Activated naive CD4-positive, alpha-beta T cell treated with anti-CD3 and anti-CD28 coated beads for 36 hours (primary cell): Measurements from ENCODE around the gene GRM3. TPM values are rescaled to one million over a fixed set of nuclear protein-coding genes. Genes with fewer than 3 reads are reported as not detected.

Experiments
- CTCF ChIA-PET: fragments of 350-600 bp; sonication (Branson Sonifier 250); formaldehyde crosslinking; loops from one replicate; lab custom pipeline; 2021; ENCODE audit warnings: antibody characterized with exemption; lab: Charles Lee
- DNase-seq: peaks from one replicate; pipeline ENCODE4 v3.0.0-alpha.2; 2020
- H3K27ac Mint-ChIP-seq: one replicate; pipeline ENCODE4 v1.8.0; 2021; ENCODE audit warnings: mild to moderate bottlenecking, mixed read lengths
- H3K27me3 Mint-ChIP-seq: one replicate; pipeline ENCODE4 v1.8.0; 2021; ENCODE audit warnings: low read depth, mixed read lengths
- H3K36me3 Mint-ChIP-seq: one replicate; pipeline ENCODE4 v1.8.0; 2021; ENCODE audit warnings: low read depth, mixed read lengths
- H3K4me1 Mint-ChIP-seq: one replicate; pipeline ENCODE4 v1.8.0; 2021; ENCODE audit warnings: low read depth, mixed read lengths
- H3K4me3 Mint-ChIP-seq: one replicate; pipeline ENCODE4 v1.8.0; 2021; ENCODE audit warnings: mild to moderate bottlenecking, moderate library complexity, mixed read lengths
- H3K9me3 Mint-ChIP-seq: one replicate; pipeline ENCODE4 v1.8.0; 2021; ENCODE audit warnings: mixed read lengths
- intact Hi-C: fragments of 100-400 bp; cut with micrococcal nuclease; formaldehyde crosslinking; loops from one replicate; pipeline ENCODE4 v1.15.1; 2023
- total RNA-seq, 2 experiments: library from RNA; stranded (reverse); gene quantifications; one replicate each; pipeline ENCODE4 v1.2.3, GENCODE V29; 2021

GRM3 gene
- total RNA-seq, 2 experiments from 2014 or later: not detected

- CTCF ChIA-PET: no interaction called here
- Mint-ChIP-seq H3K4me1 (no peaks in the 10 kb centered on the region), H3K4me3 (no peak overlapping the region), H3K27me3 (no peaks in the 10 kb centered on the region), H3K9me3 (no peaks in the 10 kb centered on the region), H3K36me3 (no peaks in the 10 kb centered on the region), H3K27ac (no peak overlapping the region)
- intact Hi-C loops: no loop called here
- no peak for DNase-seq
Measured at GRCh38 chr7:86773309-86773708, 129.6 kb downstream of the GRM3 start.

DNA sequence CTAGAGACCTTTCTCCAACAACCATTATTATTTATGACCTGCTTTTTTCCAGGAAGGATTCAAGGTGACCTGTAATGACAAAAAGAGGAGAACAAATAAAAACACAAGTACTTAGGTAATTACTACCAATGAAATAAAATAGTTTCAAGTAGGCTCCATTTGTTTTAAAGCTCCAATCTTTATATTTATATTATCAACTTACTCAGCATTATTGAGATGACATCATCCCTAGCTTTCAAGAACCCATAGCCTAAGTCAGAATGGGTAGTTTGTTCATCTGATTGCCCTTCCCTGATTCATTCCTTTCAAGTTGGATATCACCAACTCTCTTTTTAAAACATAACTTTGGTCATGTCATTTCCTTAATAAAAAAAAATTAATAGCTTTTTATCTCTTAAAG, 131.5 kb downstream of the GRM3 start:
- Mint-ChIP-seq H3K4me3 (no peak overlapping the region), H3K9me3 (no peaks in the 10 kb centered on the region), H3K27ac (no peak overlapping the region), H3K27me3 (no peaks in the 10 kb centered on the region), H3K4me1 (no peaks in the 10 kb centered on the region), H3K36me3 (no peaks in the 10 kb centered on the region)
- intact Hi-C loops: no loop called here
- CTCF ChIA-PET: no interaction called here
- no peak for DNase-seq

GRCh38 chr7:86776136-86776535, 132.4 kb downstream of the GRM3 start:
- CTCF ChIA-PET: interaction anchor here (0.6 kb wide), 1 partner anchor 89 kb away, joined by 5 read pairs; no protein-coding TSS in a partner anchor
- no peaks in the 10 kb centered on the region for H3K27me3 Mint-ChIP-seq
- H3K4me3 Mint-ChIP-seq: no peak overlapping the region
- intact Hi-C loops: no loop called here
- no peak overlapping the region for H3K27ac Mint-ChIP-seq
- H3K4me1 Mint-ChIP-seq: no peaks in the 10 kb centered on the region
- DNase-seq: no peak
- no peaks in the 10 kb centered on the region for H3K9me3 Mint-ChIP-seq
- H3K36me3 Mint-ChIP-seq: no peaks in the 10 kb centered on the region

DNA sequence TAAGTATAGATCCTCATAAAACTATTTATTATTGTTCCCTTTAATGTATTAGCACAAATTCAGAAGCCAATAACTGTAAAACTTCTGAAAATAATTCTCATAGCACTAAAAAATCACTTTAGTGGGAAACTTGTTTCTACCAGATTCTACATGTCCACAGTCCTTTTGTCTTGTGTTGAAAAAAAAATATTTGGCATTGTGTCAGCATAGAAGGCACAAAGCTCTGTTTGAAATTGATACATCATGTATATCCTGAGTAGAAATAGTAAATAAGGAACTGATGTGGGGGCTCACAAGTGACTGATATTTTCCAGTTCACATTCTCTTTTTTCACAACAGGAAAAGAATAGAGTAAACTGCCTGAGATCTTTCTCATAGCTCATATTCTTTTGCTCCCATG, 134.6 kb downstream of the GRM3 start:
- Mint-ChIP-seq H3K27ac (no peak overlapping the region), H3K4me1 (no peaks in the 10 kb centered on the region), H3K36me3 (no peaks in the 10 kb centered on the region), H3K27me3 (no peaks in the 10 kb centered on the region), H3K9me3 (no peaks in the 10 kb centered on the region), H3K4me3 (no peak overlapping the region)
- no peak for DNase-seq
- CTCF ChIA-PET: no interaction called here
- intact Hi-C loops: no loop called here

- intact Hi-C loops: no loop called here
- no peaks in the 10 kb centered on the region for H3K9me3 Mint-ChIP-seq
- no peaks in the 10 kb centered on the region for H3K36me3 Mint-ChIP-seq
- DNase-seq: no peak
- H3K27me3 Mint-ChIP-seq: peaks cover 3% of the 10 kb centered on the region
- no peak overlapping the region for H3K27ac Mint-ChIP-seq
- CTCF ChIA-PET: no interaction called here
- no peaks in the 10 kb centered on the region for H3K4me1 Mint-ChIP-seq
- H3K4me3 Mint-ChIP-seq: no peak overlapping the region
Measured at GRCh38 chr7:86784765-86785164, 141.1 kb downstream of the GRM3 start.

DNA sequence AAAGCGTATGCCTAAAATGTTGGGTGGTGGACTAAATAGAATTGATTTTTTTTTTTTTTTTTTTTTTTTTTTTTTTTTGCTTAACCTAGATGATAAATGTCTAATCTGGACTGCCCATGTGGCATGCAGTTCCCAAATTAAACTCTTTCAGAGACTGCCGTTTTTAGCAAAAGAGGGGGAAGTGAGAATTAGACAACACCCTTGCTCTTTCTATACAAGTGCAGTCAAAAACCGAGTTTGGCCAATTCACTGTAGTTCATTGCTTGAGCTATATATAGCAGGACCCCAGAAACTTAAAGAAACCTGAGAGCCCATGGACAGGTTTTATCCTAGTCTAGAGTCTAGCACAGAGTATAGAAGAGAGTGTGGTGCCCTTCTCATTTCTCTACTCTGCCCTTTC, 141.9 kb downstream of the GRM3 start:
- H3K4me1 Mint-ChIP-seq: no peaks in the 10 kb centered on the region
- no peaks in the 10 kb centered on the region for H3K36me3 Mint-ChIP-seq
- no peaks in the 10 kb centered on the region for H3K9me3 Mint-ChIP-seq
- no peak overlapping the region for H3K27ac Mint-ChIP-seq
- CTCF ChIA-PET: interaction anchor here (0.6 kb wide), 1 partner anchor 1304 kb away, joined by 3 read pairs; no protein-coding TSS in a partner anchor
- no peak for DNase-seq
- H3K4me3 Mint-ChIP-seq: no peak overlapping the region
- H3K27me3 Mint-ChIP-seq: peaks cover 3% of the 10 kb centered on the region
- intact Hi-C loops: no loop called here

DNA sequence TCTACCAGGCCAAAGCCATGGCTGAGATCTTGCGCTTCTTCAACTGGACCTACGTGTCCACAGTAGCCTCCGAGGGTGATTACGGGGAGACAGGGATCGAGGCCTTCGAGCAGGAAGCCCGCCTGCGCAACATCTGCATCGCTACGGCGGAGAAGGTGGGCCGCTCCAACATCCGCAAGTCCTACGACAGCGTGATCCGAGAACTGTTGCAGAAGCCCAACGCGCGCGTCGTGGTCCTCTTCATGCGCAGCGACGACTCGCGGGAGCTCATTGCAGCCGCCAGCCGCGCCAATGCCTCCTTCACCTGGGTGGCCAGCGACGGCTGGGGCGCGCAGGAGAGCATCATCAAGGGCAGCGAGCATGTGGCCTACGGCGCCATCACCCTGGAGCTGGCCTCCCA, 142.7 kb downstream of the GRM3 start:
- intact Hi-C loops: no loop called here
- no peak overlapping the region for H3K27ac Mint-ChIP-seq
- peaks cover 3% of the 10 kb centered on the region for H3K27me3 Mint-ChIP-seq
- no peaks in the 10 kb centered on the region for H3K4me1 Mint-ChIP-seq
- H3K9me3 Mint-ChIP-seq: no peaks in the 10 kb centered on the region
- no peak for DNase-seq
- CTCF ChIA-PET: interaction anchor here (0.6 kb wide), 1 partner anchor 1305 kb away, joined by 3 read pairs; no protein-coding TSS in a partner anchor
- H3K36me3 Mint-ChIP-seq: no peaks in the 10 kb centered on the region
- H3K4me3 Mint-ChIP-seq: no peak overlapping the region

- H3K4me1 Mint-ChIP-seq: no peaks in the 10 kb centered on the region
- H3K4me3 Mint-ChIP-seq: no peak overlapping the region
- peaks cover under 1% of the 10 kb centered on the region for H3K27me3 Mint-ChIP-seq
- CTCF ChIA-PET: no interaction called here
- H3K36me3 Mint-ChIP-seq: no peaks in the 10 kb centered on the region
- intact Hi-C loops: no loop called here
- DNase-seq: no peak
- H3K27ac Mint-ChIP-seq: no peak overlapping the region
- H3K9me3 Mint-ChIP-seq: no peaks in the 10 kb centered on the region
Measured at GRCh38 chr7:86788948-86789347, 145.2 kb downstream of the GRM3 start.

GRCh38 chr7:86790383-86790782, 146.7 kb downstream of the GRM3 start:
- H3K4me3 Mint-ChIP-seq: no peak overlapping the region
- no peak for DNase-seq
- no peak overlapping the region for H3K27ac Mint-ChIP-seq
- no peaks in the 10 kb centered on the region for H3K9me3 Mint-ChIP-seq
- H3K4me1 Mint-ChIP-seq: no peaks in the 10 kb centered on the region
- H3K27me3 Mint-ChIP-seq: no peaks in the 10 kb centered on the region
- intact Hi-C loops: no loop called here
- CTCF ChIA-PET: no interaction called here
- H3K36me3 Mint-ChIP-seq: no peaks in the 10 kb centered on the region

GRCh38 chr7:86792260-86792659, 148.6 kb downstream of the GRM3 start:
- Mint-ChIP-seq H3K27ac (no peak overlapping the region), H3K4me3 (no peak overlapping the region), H3K4me1 (no peaks in the 10 kb centered on the region), H3K9me3 (no peaks in the 10 kb centered on the region), H3K36me3 (no peaks in the 10 kb centered on the region), H3K27me3 (no peaks in the 10 kb centered on the region)
- intact Hi-C loops: no loop called here
- CTCF ChIA-PET: no interaction called here
- DNase-seq: no peak

- DNase-seq: no peak
- CTCF ChIA-PET: no interaction called here
- intact Hi-C loops: no loop called here
- Mint-ChIP-seq H3K27ac (no peak overlapping the region), H3K9me3 (no peaks in the 10 kb centered on the region), H3K27me3 (no peaks in the 10 kb centered on the region), H3K36me3 (no peaks in the 10 kb centered on the region), H3K4me3 (no peak overlapping the region), H3K4me1 (no peaks in the 10 kb centered on the region)
Measured at GRCh38 chr7:86793136-86793535, 149.4 kb downstream of the GRM3 start.

GRCh38 chr7:86814661-86815379, 171.1 kb downstream of the GRM3 start:
- intact Hi-C loops: loop anchor here (5.0 kb wide), 1 partner anchor 923 kb away; no protein-coding TSS in a partner anchor
- no peak for DNase-seq
- no peaks in the 10 kb centered on the region for H3K4me1 Mint-ChIP-seq
- H3K36me3 Mint-ChIP-seq: no peaks in the 10 kb centered on the region
- no peaks in the 10 kb centered on the region for H3K9me3 Mint-ChIP-seq
- no peaks in the 10 kb centered on the region for H3K27me3 Mint-ChIP-seq
- H3K4me3 Mint-ChIP-seq: no peak overlapping the region
- CTCF ChIA-PET: interaction anchor here (0.9 to 1.2 kb wide), 2 partner anchors 9 to 297 kb away, joined by 3 read pairs; no protein-coding TSS in a partner anchor
- H3K27ac Mint-ChIP-seq: no peak overlapping the region

GRCh38 chr7:86815556-86815955, 171.8 kb downstream of the GRM3 start:
- Mint-ChIP-seq H3K4me3 (no peak overlapping the region), H3K9me3 (no peaks in the 10 kb centered on the region), H3K36me3 (no peaks in the 10 kb centered on the region), H3K4me1 (no peaks in the 10 kb centered on the region), H3K27ac (no peak overlapping the region), H3K27me3 (no peaks in the 10 kb centered on the region)
- intact Hi-C loops: loop anchor here (5.0 kb wide), 1 partner anchor 923 kb away; no protein-coding TSS in a partner anchor
- CTCF ChIA-PET: interaction anchor here (0.9 to 1.2 kb wide), 2 partner anchors 8 to 298 kb away, joined by 3 read pairs; no protein-coding TSS in a partner anchor
- no peak for DNase-seq
